ENCODE measurements around the gene ST7L. TPM values are rescaled to one million over a fixed set of nuclear protein-coding genes. Genes with fewer than 3 reads are reported as not detected.
"Not testable (repeated sequence)": the region's sequence is repeated elsewhere in the genome, so short reads cannot be mapped to it uniquely, and the experiment has no call there.

ST7L gene
- total RNA-seq, 1 experiment from 2014 or later, result 24.8 TPM

- no peaks in the 10 kb centered on the region for H3K4me1 ChIP-seq
- no peak overlapping the region for H3K4me3 ChIP-seq
- no peaks in the 10 kb centered on the region for H3K27me3 ChIP-seq
- H3K9me3 ChIP-seq (replicated peaks), result 0 out of 2 replicates have a peak, but pooled peaks cover 1% of the 10 kb centered on the region
- no peak overlapping the region for H3K27ac ChIP-seq
- H3K36me3 ChIP-seq, result no peaks in the 10 kb centered on the region
- no peak for DNase-seq
Measured at GRCh38 chr1:112488141-112488540, 130.8 kb downstream of the ST7L start.

GRCh38 chr1:112487686-112488085 is 131.3 kb downstream of the ST7L start:
- not testable (repeated sequence) for H3K27me3 ChIP-seq; H3K4me3 ChIP-seq; H3K36me3 ChIP-seq; DNase-seq; H3K4me1 ChIP-seq; H3K9me3 ChIP-seq (replicated peaks); H3K27ac ChIP-seq

- H3K27me3 ChIP-seq; H3K9me3 ChIP-seq (replicated peaks); H3K4me3 ChIP-seq; H3K36me3 ChIP-seq; H3K27ac ChIP-seq; DNase-seq; H3K4me1 ChIP-seq: not testable (repeated sequence)
Measured at GRCh38 chr1:112486063-112486462, 132.9 kb downstream of the ST7L start.

- peaks cover 10% of the 10 kb centered on the region; the same call in 1 of the 2 replicates for H3K9me3 ChIP-seq (replicated peaks)
- H3K4me1 ChIP-seq, result no peaks in the 10 kb centered on the region
- no peak for DNase-seq
- no peaks in the 10 kb centered on the region for H3K36me3 ChIP-seq
- H3K4me3 ChIP-seq, result no peak overlapping the region
- H3K27ac ChIP-seq, result no peak overlapping the region
- H3K27me3 ChIP-seq, result no peaks in the 10 kb centered on the region
Measured at GRCh38 chr1:112478314-112478713, 140.6 kb downstream of the ST7L start.

DNA sequence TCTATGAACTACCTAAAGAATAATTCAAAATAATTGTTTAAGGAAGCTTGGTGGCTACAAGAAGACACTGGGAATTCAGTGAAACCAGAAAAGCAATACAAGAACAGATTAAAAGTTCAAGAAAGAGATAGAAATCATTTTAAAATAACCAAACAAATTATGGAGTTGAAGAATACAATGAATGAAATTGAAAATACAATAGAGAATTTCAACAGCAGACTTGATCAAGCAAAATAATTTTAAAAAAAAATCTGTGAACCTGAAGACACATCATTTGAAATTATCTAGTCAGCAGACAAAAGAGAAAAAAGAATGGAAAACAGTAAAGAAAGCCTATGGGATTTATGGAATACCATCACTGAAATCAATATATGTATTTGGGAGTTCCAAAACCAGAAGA is 141.4 kb downstream of the ST7L start:
- no peaks in the 10 kb centered on the region for H3K27me3 ChIP-seq
- H3K36me3 ChIP-seq, result no peaks in the 10 kb centered on the region
- H3K9me3 ChIP-seq (replicated peaks), result peaks cover 8% of the 10 kb centered on the region; the same call in 1 of the 2 replicates
- no peak overlapping the region for H3K4me3 ChIP-seq
- no peaks in the 10 kb centered on the region for H3K4me1 ChIP-seq
- DNase-seq, result no peak
- no peak overlapping the region for H3K27ac ChIP-seq

Other genes with a start within 250 kb of the ST7L start
- 12.1 and 13.2 TPM in 2 replicates for gene CTTNBP2NL, start 222.9 kb downstream of the ST7L start, total RNA-seq (2014; rRNA removed; shearing (Covaris generic))
- gene WNT2B, start 110.2 kb downstream of the ST7L start, total RNA-seq (2014; rRNA removed; shearing (Covaris generic)), result 0.15 and 0.28 TPM in 2 replicates
- 188 and 211 TPM in 2 replicates for gene CAPZA1, start 691 bp upstream of the ST7L start, total RNA-seq (2014; rRNA removed; shearing (Covaris generic))
- gene MOV10, start 55.5 kb upstream of the ST7L start, total RNA-seq (2014; rRNA removed; shearing (Covaris generic)), result 35.4 and 45.7 TPM in 2 replicates
- gene RHOC, start 88.0 kb upstream of the ST7L start, total RNA-seq (2014; rRNA removed; shearing (Covaris generic)), result 72.4 and 87.5 TPM in 2 replicates
- 0.85 and 1.2 TPM in 2 replicates for gene PPM1J, start 96.2 kb upstream of the ST7L start, total RNA-seq (2014; rRNA removed; shearing (Covaris generic))

Data from SJCRH30 (cell line).